Activated B cell treated with CpG ODN at 0.5 μM for 24 hours (primary cell): Measurements from ENCODE around the gene SUPT6H. TPM values are rescaled to one million over a fixed set of nuclear protein-coding genes. Genes with fewer than 3 reads are reported as not detected.

ENCODE experiments used
- ATAC-seq: fragments of 200-7000 bp; cut with Tn5 transposase; one replicate; pipeline ENCODE4 v1.10.0; 2021; ENCODE audit warnings: low read depth, mild to moderate bottlenecking, moderate library complexity
- CTCF ChIA-PET: fragments of 350-600 bp; sonication (Branson Sonifier 250); formaldehyde crosslinking; loops from one replicate; lab custom pipeline; 2021; ENCODE audit warnings: antibody characterized with exemption; lab: Charles Lee
- POLR2A ChIA-PET: fragments of 350-600 bp; sonication (Branson Sonifier 250); formaldehyde crosslinking; loops from one replicate; lab custom pipeline; 2021; ENCODE audit warnings: antibody characterized with exemption; lab: Charles Lee
- DNase-seq: peaks from one replicate; pipeline ENCODE4 v3.0.0; 2022
- H3K27ac Mint-ChIP-seq: one replicate; pipeline ENCODE4 v1.8.0; 2020; ENCODE audit warnings: mixed read lengths
- H3K27me3 Mint-ChIP-seq: one replicate; pipeline ENCODE4 v1.8.0; 2021; ENCODE audit warnings: mixed read lengths
- H3K36me3 Mint-ChIP-seq: one replicate; pipeline ENCODE4 v1.8.0; 2021; ENCODE audit warnings: low read depth, mixed read lengths
- H3K4me1 Mint-ChIP-seq: one replicate; pipeline ENCODE4 v1.8.0; 2021; ENCODE audit warnings: mixed read lengths
- H3K4me3 Mint-ChIP-seq: one replicate; pipeline ENCODE4 v1.8.0; 2020; ENCODE audit warnings: mild to moderate bottlenecking, mixed read lengths
- H3K9me3 Mint-ChIP-seq: one replicate; pipeline ENCODE4 v1.8.0; 2020; ENCODE audit warnings: mixed read lengths
- CTCF ChIP-seq: fragments of 200-600 bp; IDR thresholded peaks from one replicate; pipeline ENCODE4 v1.8.0; 2022; ENCODE audit warnings: antibody characterized with exemption, mild to moderate bottlenecking
- intact Hi-C: fragments of 100-400 bp; cut with micrococcal nuclease; formaldehyde crosslinking; loops from one replicate; pipeline ENCODE4 v1.15.1; 2024
- total RNA-seq: library from RNA; stranded (reverse); gene quantifications from 2 replicates; pipeline ENCODE4 v1.2.3, GENCODE V29; 2022

Gene SUPT6H
- total RNA-seq, 1 donor from 2014 or later: 92.4 TPM

GRCh38 chr17:28615260-28615940 lies 46.6 kb upstream of the SUPT6H start:
- no peaks in the 10 kb centered on the region for H3K27me3 Mint-ChIP-seq
- H3K27ac Mint-ChIP-seq: peak overlapping the region; percentile 46
- peaks cover 38% of the 10 kb centered on the region for H3K4me1 Mint-ChIP-seq
- TF ChIP-seq CTCF: no peak
- H3K9me3 Mint-ChIP-seq: no peaks in the 10 kb centered on the region
- ChIA-PET POLR2A (interaction anchor here (1.6 kb wide), 1 partner anchor 16 kb away, joined by 8 read pairs; no protein-coding TSS in a partner anchor), CTCF (interaction anchor here (1.2 kb wide), 1 partner anchor 120 kb away, joined by 4 read pairs; no protein-coding TSS in a partner anchor)
- intact Hi-C loops: no loop called here
- H3K36me3 Mint-ChIP-seq: peaks cover 73% of the 10 kb centered on the region
- H3K4me3 Mint-ChIP-seq: no peak overlapping the region
- ATAC-seq (peak; percentile 56), DNase-seq (no peak)

- no peak overlapping the region for H3K4me3 Mint-ChIP-seq
- POLR2A ChIA-PET: interaction anchor here (0.5 kb wide), 1 partner anchor 73 kb away, joined by 6 read pairs; no protein-coding TSS in a partner anchor
Observed at GRCh38 chr17:28616281-28616680, 45.7 kb upstream of the SUPT6H start.

GRCh38 chr17:28618464-28618863 lies 43.5 kb upstream of the SUPT6H start:
- intact Hi-C loops: no loop called here
- H3K27me3 Mint-ChIP-seq: no peaks in the 10 kb centered on the region
- peaks cover 25% of the 10 kb centered on the region for H3K4me1 Mint-ChIP-seq
- H3K36me3 Mint-ChIP-seq: peaks cover 94% of the 10 kb centered on the region
- H3K9me3 Mint-ChIP-seq: no peaks in the 10 kb centered on the region
- ATAC-seq: no peak
- DNase-seq: no peak
- ChIA-PET CTCF (interaction anchor here (2.0 kb wide), 1 partner anchor 123 kb away, joined by 9 read pairs; no protein-coding TSS in a partner anchor), POLR2A (interaction anchor here (0.5 to 1.0 kb wide), 2 partner anchors 10 to 50 kb away, joined by 3 read pairs; no protein-coding TSS in a partner anchor)
- no peak overlapping the region for H3K4me3 Mint-ChIP-seq
- no peak overlapping the region for H3K27ac Mint-ChIP-seq
- no peak for TF ChIP-seq CTCF

More at GRCh38 chr17:28616281-28616680, 45.7 kb upstream of the SUPT6H start:
- no peak overlapping the region for H3K27ac Mint-ChIP-seq
- H3K27me3 Mint-ChIP-seq: no peaks in the 10 kb centered on the region
- H3K36me3 Mint-ChIP-seq: peaks cover 76% of the 10 kb centered on the region
- intact Hi-C loops: no loop called here
- no peaks in the 10 kb centered on the region for H3K9me3 Mint-ChIP-seq
- peaks cover 38% of the 10 kb centered on the region for H3K4me1 Mint-ChIP-seq
- DNase-seq (no peak), ATAC-seq (no peak)
- CTCF ChIA-PET: interaction anchor here (1.0 kb wide), 1 partner anchor 121 kb away, joined by 3 read pairs; no protein-coding TSS in a partner anchor
- TF ChIP-seq CTCF: no peak

- intact Hi-C loops: no loop called here
- POLR2A ChIA-PET: interaction anchor here (0.7 kb wide), 1 partner anchor 24 kb away, joined by 4 read pairs; no protein-coding TSS in a partner anchor
Observed at GRCh38 chr17:28620010-28620409, 42.0 kb upstream of the SUPT6H start.

More at GRCh38 chr17:28620010-28620409, 42.0 kb upstream of the SUPT6H start:
- TF ChIP-seq CTCF: no peak
- ATAC-seq (no peak), DNase-seq (no peak)
- no peak overlapping the region for H3K4me3 Mint-ChIP-seq
- no peak overlapping the region for H3K27ac Mint-ChIP-seq
- H3K4me1 Mint-ChIP-seq: peaks cover 13% of the 10 kb centered on the region
- no peaks in the 10 kb centered on the region for H3K9me3 Mint-ChIP-seq
- CTCF ChIA-PET: interaction anchor here (1.3 kb wide), 1 partner anchor 7 kb away, joined by 4 read pairs; no protein-coding TSS in a partner anchor
- peaks cover 96% of the 10 kb centered on the region for H3K36me3 Mint-ChIP-seq
- no peaks in the 10 kb centered on the region for H3K27me3 Mint-ChIP-seq
